Measurements from ENCODE around the gene CAMK1D. TPM values are rescaled to one million over a fixed set of nuclear protein-coding genes. Genes with fewer than 3 reads are reported as not detected.
"Not testable (repeated sequence)": the region's sequence is repeated elsewhere in the genome, so short reads cannot be mapped to it uniquely, and the experiment has no call there.

The CAMK1D gene
- total RNA-seq, 2 experiments from 2014 or later = 11.9 to 15.4 TPM

- Mint-ChIP-seq H3K9me3 (no peaks in the 10 kb centered on the region), H3K4me1 (no peaks in the 10 kb centered on the region), H3K27me3 (no peaks in the 10 kb centered on the region), H3K4me3 (no peak overlapping the region), H3K36me3 (peaks cover 7% of the 10 kb centered on the region), H3K27ac (no peak overlapping the region)
- DNase-seq = no peak
Observed at GRCh38 chr10:12806228-12807095, 457.1 kb downstream of the CAMK1D start.

- Mint-ChIP-seq H3K4me1 (no peaks in the 10 kb centered on the region), H3K4me3 (no peak overlapping the region), H3K9me3 (no peaks in the 10 kb centered on the region), H3K36me3 (peaks cover 7% of the 10 kb centered on the region), H3K27ac (no peak overlapping the region), H3K27me3 (no peaks in the 10 kb centered on the region)
- no peak for DNase-seq
Observed at GRCh38 chr10:12807096-12807755, 457.9 kb downstream of the CAMK1D start.

- no peak for DNase-seq
- no peak overlapping the region for H3K4me3 Mint-ChIP-seq
- H3K27me3 Mint-ChIP-seq = no peaks in the 10 kb centered on the region
- no peaks in the 10 kb centered on the region for H3K4me1 Mint-ChIP-seq
- peaks cover 1% of the 10 kb centered on the region for H3K9me3 Mint-ChIP-seq
- no peak overlapping the region for H3K27ac Mint-ChIP-seq
- peaks cover 11% of the 10 kb centered on the region for H3K36me3 Mint-ChIP-seq
Observed at GRCh38 chr10:12808014-12808613, 458.8 kb downstream of the CAMK1D start.

- not testable (repeated sequence) for H3K27me3 Mint-ChIP-seq, H3K4me3 Mint-ChIP-seq, H3K9me3 Mint-ChIP-seq, H3K4me1 Mint-ChIP-seq, H3K27ac Mint-ChIP-seq, DNase-seq
- peaks cover 29% of the 10 kb centered on the region for H3K36me3 Mint-ChIP-seq
Observed at GRCh38 chr10:12810046-12810445, 460.7 kb downstream of the CAMK1D start.

GRCh38 chr10:12811826-12812225 is 462.5 kb downstream of the CAMK1D start:
- Mint-ChIP-seq H3K27me3 (no peaks in the 10 kb centered on the region), H3K27ac (no peak overlapping the region), H3K4me1 (no peaks in the 10 kb centered on the region), H3K36me3 (peaks cover 41% of the 10 kb centered on the region), H3K9me3 (peaks cover 9% of the 10 kb centered on the region), H3K4me3 (no peak overlapping the region)
- no peak for DNase-seq

- H3K9me3 Mint-ChIP-seq = peaks cover 9% of the 10 kb centered on the region
- H3K4me3 Mint-ChIP-seq = no peak overlapping the region
- DNase-seq = no peak
- H3K27ac Mint-ChIP-seq = no peak overlapping the region
- H3K27me3 Mint-ChIP-seq = no peaks in the 10 kb centered on the region
- peaks cover 43% of the 10 kb centered on the region for H3K36me3 Mint-ChIP-seq
- H3K4me1 Mint-ChIP-seq = no peaks in the 10 kb centered on the region
Observed at GRCh38 chr10:12812571-12812970, 463.2 kb downstream of the CAMK1D start.

GRCh38 chr10:12814166-12814565 is 464.8 kb downstream of the CAMK1D start:
- DNase-seq = no peak
- Mint-ChIP-seq H3K36me3 (peaks cover 43% of the 10 kb centered on the region), H3K9me3 (peaks cover 9% of the 10 kb centered on the region), H3K27ac (no peak overlapping the region), H3K27me3 (no peaks in the 10 kb centered on the region), H3K4me1 (no peaks in the 10 kb centered on the region), H3K4me3 (no peak overlapping the region)

- no peak overlapping the region for H3K27ac Mint-ChIP-seq
- no peak for DNase-seq
Observed at GRCh38 chr10:12819071-12819470, 469.7 kb downstream of the CAMK1D start.

GRCh38 chr10:12819656-12820055 is 470.3 kb downstream of the CAMK1D start:
- H3K4me1 Mint-ChIP-seq = no peaks in the 10 kb centered on the region
- no peak overlapping the region for H3K27ac Mint-ChIP-seq
- no peaks in the 10 kb centered on the region for H3K9me3 Mint-ChIP-seq
- DNase-seq = no peak
- H3K4me3 Mint-ChIP-seq = no peak overlapping the region
- no peaks in the 10 kb centered on the region for H3K27me3 Mint-ChIP-seq
- H3K36me3 Mint-ChIP-seq = peaks cover 24% of the 10 kb centered on the region

More at GRCh38 chr10:12819071-12819470, 469.7 kb downstream of the CAMK1D start:
- Mint-ChIP-seq H3K4me1 (no peaks in the 10 kb centered on the region), H3K27me3 (no peaks in the 10 kb centered on the region), H3K9me3 (peaks cover under 1% of the 10 kb centered on the region), H3K4me3 (no peak overlapping the region), H3K36me3 (peaks cover 29% of the 10 kb centered on the region)

- no peaks in the 10 kb centered on the region for H3K4me1 Mint-ChIP-seq
- H3K27ac Mint-ChIP-seq = no peak overlapping the region
- no peak overlapping the region for H3K4me3 Mint-ChIP-seq
- H3K9me3 Mint-ChIP-seq = no peaks in the 10 kb centered on the region
- H3K27me3 Mint-ChIP-seq = no peaks in the 10 kb centered on the region
- no peak for DNase-seq
- H3K36me3 Mint-ChIP-seq = peaks cover 18% of the 10 kb centered on the region
Observed at GRCh38 chr10:12822126-12822892, 473.0 kb downstream of the CAMK1D start.

GRCh38 chr10:12822893-12823170 is 473.5 kb downstream of the CAMK1D start:
- Mint-ChIP-seq H3K4me1 (no peaks in the 10 kb centered on the region), H3K27ac (no peak overlapping the region), H3K9me3 (no peaks in the 10 kb centered on the region)

GRCh38 chr10:12823328-12823727 is 474.0 kb downstream of the CAMK1D start:
- no peak overlapping the region for H3K27ac Mint-ChIP-seq
- H3K27me3 Mint-ChIP-seq = no peaks in the 10 kb centered on the region
- no peak overlapping the region for H3K4me3 Mint-ChIP-seq
- no peaks in the 10 kb centered on the region for H3K9me3 Mint-ChIP-seq
- no peaks in the 10 kb centered on the region for H3K4me1 Mint-ChIP-seq
- peaks cover 24% of the 10 kb centered on the region for H3K36me3 Mint-ChIP-seq
- no peak for DNase-seq

More at GRCh38 chr10:12822893-12823170, 473.5 kb downstream of the CAMK1D start:
- no peaks in the 10 kb centered on the region for H3K27me3 Mint-ChIP-seq
- H3K4me3 Mint-ChIP-seq = no peak overlapping the region
- no peak for DNase-seq
- H3K36me3 Mint-ChIP-seq = peaks cover 22% of the 10 kb centered on the region

GRCh38 chr10:12825260-12825849 is 476.0 kb downstream of the CAMK1D start:
- peaks cover 23% of the 10 kb centered on the region for H3K36me3 Mint-ChIP-seq
- H3K4me1 Mint-ChIP-seq = no peaks in the 10 kb centered on the region

GRCh38 chr10:12826800-12827372 is 477.5 kb downstream of the CAMK1D start:
- Mint-ChIP-seq H3K27ac (no peak overlapping the region), H3K27me3 (no peaks in the 10 kb centered on the region), H3K36me3 (peaks cover 21% of the 10 kb centered on the region), H3K9me3 (no peaks in the 10 kb centered on the region), H3K4me1 (no peaks in the 10 kb centered on the region), H3K4me3 (no peak overlapping the region)
- no peak for DNase-seq

More at GRCh38 chr10:12825260-12825849, 476.0 kb downstream of the CAMK1D start:
- DNase-seq = no peak
- H3K4me3 Mint-ChIP-seq = no peak overlapping the region
- H3K27ac Mint-ChIP-seq = no peak overlapping the region
- no peaks in the 10 kb centered on the region for H3K27me3 Mint-ChIP-seq
- H3K9me3 Mint-ChIP-seq = no peaks in the 10 kb centered on the region
